Thyroid gland (tissue), 4 donors: ENCODE data around the gene DMP1. TPM values are rescaled to one million over a fixed set of nuclear protein-coding genes. Genes with fewer than 3 reads are reported as not detected.

Source experiments
- DNase-seq, 2 donors: peaks; one replicate each; pipeline ENCODE4 v3.0.0-alpha.2; 2019
- H3K27ac ChIP-seq, 3 donors: fragments of 200-600 bp; sonication (generic); 1 replicate in 2 of 3; 2 replicates in 1 of 3; pipeline ENCODE4 v1.5.1; 2016 to 2019; ENCODE audit warnings: mild to moderate bottlenecking in 1 of 3, moderate library complexity in 1 of 3
- H3K27me3 ChIP-seq: fragments of 200-600 bp; sonication (generic); one replicate; pipeline ENCODE4 v1.5.1; 2019
- H3K36me3 ChIP-seq, 2 donors: fragments of 200-600 bp; sonication (generic); one replicate each; pipeline ENCODE4 v1.5.1; 2016 to 2019
- H3K4me1 ChIP-seq, 2 donors: fragments of 200-600 bp; sonication (generic); one replicate each; pipeline ENCODE4 v1.5.1; 2017 to 2019
- H3K4me3 ChIP-seq, 3 donors: fragments of 200-600 bp; sonication (generic); replicated peaks in 1 of 3; 1 replicate in 2 of 3; 2 replicates in 1 of 3; pipeline ENCODE4 v1.5.1; 2016; ENCODE audit warnings: mild to moderate bottlenecking in 1 of 3
- H3K9me3 ChIP-seq: fragments of 200-600 bp; sonication (generic); one replicate; pipeline ENCODE4 v1.5.1; 2017
- CTCF ChIP-seq, 6 experiments: fragments of 200-600 bp in 3 of 6; fragments of 450-650 bp in 3 of 6; sonication (generic) in 3 of 6; IDR thresholded peaks; one replicate each; pipeline ENCODE4 v1.5.1; 2016 to 2019; ENCODE audit warnings: antibody characterized with exemption in 6 of 6, mild to moderate bottlenecking in 2 of 6, inconsistent platforms in 1 of 6, moderate library complexity in 1 of 6
- POLR2A ChIP-seq, 2 donors: fragments of 450-650 bp; IDR thresholded peaks; one replicate each; pipeline ENCODE4 v1.6.1; 2017; ENCODE audit warnings: antibody characterized with exemption in 2 of 2, mild to moderate bottlenecking in 2 of 2, moderate library complexity in 1 of 2
- WGBS, 2 donors: methylation state at CpG; one replicate each; pipeline ENCODE4 v1.1.5; 2017; 5-methylcytosine and 5-hydroxymethylcytosine counted together
- intact Hi-C: fragments of 100-400 bp; cut with DNase I; formaldehyde crosslinking; loops from one replicate; pipeline ENCODE4 v1.15.1; 2023
- total RNA-seq, 4 donors: library from RNA; depleted of rRNA; stranded (reverse); fragments of >200 nt; gene quantifications; one replicate each; pipeline ENCODE4 v1.2.3, GENCODE V29; 2016

Gene DMP1
- total RNA-seq, 4 donors from 2014 or later: not detected

DNA sequence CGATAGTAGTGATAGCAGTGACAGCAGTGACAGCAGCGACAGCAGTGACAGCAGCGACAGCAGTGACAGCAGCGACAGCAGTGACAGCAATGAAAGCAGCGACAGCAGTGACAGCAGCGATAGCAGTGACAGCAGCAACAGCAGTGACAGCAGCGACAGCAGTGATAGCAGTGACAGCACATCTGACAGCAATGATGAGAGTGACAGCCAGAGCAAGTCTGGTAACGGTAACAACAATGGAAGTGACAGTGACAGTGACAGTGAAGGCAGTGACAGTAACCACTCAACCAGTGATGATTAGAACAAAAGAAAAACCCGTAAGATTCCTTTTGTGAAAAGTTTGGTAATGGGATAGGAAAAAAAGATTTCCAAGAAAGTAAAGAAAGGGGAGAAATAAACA is 33.8 kb upstream of the DMP1 start:
- TF ChIP-seq POLR2A (IDR thresholded peaks at IDR 0.05) (no peak), CTCF (IDR thresholded peaks at IDR 0.05) (no peak)
- H3K27me3 ChIP-seq: no peaks in the 10 kb centered on the region
- intact Hi-C loops: no loop called here
- DNase-seq: no peak
- no peaks in the 10 kb centered on the region for H3K36me3 ChIP-seq
- H3K4me1 ChIP-seq: no peaks in the 10 kb centered on the region
- WGBS, 2 donors: 63 to 65% methylated on average over 9 of the region's 9 CpGs
- no peak overlapping the region for H3K4me3 ChIP-seq
- no peak overlapping the region for H3K27ac ChIP-seq
- H3K9me3 ChIP-seq: no peaks in the 10 kb centered on the region

DNA sequence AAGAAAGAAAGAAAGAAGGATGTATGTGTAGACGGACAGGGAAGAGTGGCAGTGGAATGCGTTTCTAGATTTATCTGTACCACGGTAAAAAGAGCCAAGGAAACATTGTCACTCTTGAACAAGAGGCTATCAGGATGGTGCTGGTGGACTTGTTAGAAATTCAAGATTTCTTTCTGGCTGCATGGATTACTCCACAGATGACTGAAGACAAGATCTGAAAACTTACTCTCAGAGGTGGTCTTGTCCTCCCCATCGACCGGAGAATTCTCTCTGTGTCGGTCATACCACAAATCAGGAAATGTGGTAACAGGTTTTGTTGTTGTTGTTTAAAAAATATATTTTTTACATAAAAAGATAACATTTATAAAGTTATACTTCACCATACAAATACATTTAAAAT is 30.0 kb upstream of the DMP1 start:
- 84% methylated on average over 6 of the region's 6 CpGs for WGBS, 2 donors
- no peak for DNase-seq
- H3K4me1 ChIP-seq: no peaks in the 10 kb centered on the region
- no peaks in the 10 kb centered on the region for H3K27me3 ChIP-seq
- no peak overlapping the region for H3K4me3 ChIP-seq
- intact Hi-C loops: no loop called here
- TF ChIP-seq POLR2A (IDR thresholded peaks at IDR 0.05): no peak
- TF ChIP-seq CTCF (IDR thresholded peaks at IDR 0.05): no peak
- peak overlapping the region; percentile 11 to 55 (median 39) for H3K27ac ChIP-seq
- H3K9me3 ChIP-seq: no peaks in the 10 kb centered on the region
- no peaks in the 10 kb centered on the region for H3K36me3 ChIP-seq

DNA sequence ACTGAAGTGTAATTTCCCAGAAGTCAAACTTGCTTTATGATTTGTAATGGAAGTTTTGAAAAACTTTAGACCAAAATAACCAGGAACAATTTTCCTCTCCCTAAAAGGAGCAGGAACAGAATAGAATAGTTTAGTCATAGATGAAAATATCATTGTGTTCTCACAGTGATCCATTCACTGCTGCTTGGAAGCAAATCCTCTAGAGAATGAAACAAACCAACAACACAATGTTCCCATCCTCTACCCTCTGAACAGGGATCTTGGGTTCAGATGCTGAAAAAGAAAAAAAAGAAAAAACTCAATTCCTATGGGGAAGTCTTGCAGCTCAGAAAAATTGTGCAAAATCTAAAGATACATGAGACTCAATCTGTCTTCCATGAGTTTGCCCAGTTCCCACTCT is 29.6 kb upstream of the DMP1 start:
- no peaks in the 10 kb centered on the region for H3K36me3 ChIP-seq
- DNase-seq: no peak
- H3K27ac ChIP-seq: peak overlapping the region in 1 of 3 donors; percentile 57
- H3K4me3 ChIP-seq: no peak overlapping the region
- H3K27me3 ChIP-seq: no peaks in the 10 kb centered on the region
- no peaks in the 10 kb centered on the region for H3K4me1 ChIP-seq
- H3K9me3 ChIP-seq: no peaks in the 10 kb centered on the region
- intact Hi-C loops: no loop called here
- TF ChIP-seq CTCF (IDR thresholded peaks at IDR 0.05) (no peak), POLR2A (IDR thresholded peaks at IDR 0.05) (no peak)

- no peak overlapping the region for H3K4me3 ChIP-seq
- no peak for DNase-seq
- TF ChIP-seq POLR2A (IDR thresholded peaks at IDR 0.05): no peak
- no peak for TF ChIP-seq CTCF (IDR thresholded peaks at IDR 0.05)
- no peaks in the 10 kb centered on the region for H3K36me3 ChIP-seq
- H3K9me3 ChIP-seq: no peaks in the 10 kb centered on the region
- H3K27ac ChIP-seq: no peak overlapping the region
- H3K27me3 ChIP-seq: no peaks in the 10 kb centered on the region
- WGBS, 2 donors: 83 to 84% methylated on average over 8 of the region's 8 CpGs
- intact Hi-C loops: no loop called here
- H3K4me1 ChIP-seq: no peaks in the 10 kb centered on the region
Observed at GRCh38 chr4:87622303-87622702, 27.8 kb upstream of the DMP1 start.

DNA sequence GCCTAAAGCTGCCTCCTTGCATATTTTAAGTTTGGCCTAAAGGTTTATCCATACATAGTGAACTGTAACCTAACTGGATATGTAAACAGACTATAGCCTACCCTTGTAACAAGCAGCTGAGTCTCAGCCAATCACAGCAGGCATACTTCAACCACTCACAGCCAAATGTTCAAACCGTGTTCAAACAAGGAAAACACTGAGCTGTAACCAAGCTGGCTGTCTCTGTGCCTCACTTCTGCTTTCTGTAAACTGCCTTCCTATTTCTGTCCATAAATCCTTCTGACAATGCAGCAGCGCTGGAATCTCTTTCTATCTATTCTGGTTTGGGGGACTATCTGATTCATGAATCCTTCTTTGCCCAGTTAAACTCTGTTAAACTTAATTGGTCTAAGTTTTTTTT is 25.4 kb upstream of the DMP1 start:
- WGBS, 2 donors: 60 to 66% methylated on average over 2 of the region's 2 CpGs
- no peak for TF ChIP-seq POLR2A (IDR thresholded peaks at IDR 0.05)
- no peak overlapping the region for H3K27ac ChIP-seq
- H3K27me3 ChIP-seq: no peaks in the 10 kb centered on the region
- no peak for DNase-seq
- no peaks in the 10 kb centered on the region for H3K9me3 ChIP-seq
- no peaks in the 10 kb centered on the region for H3K4me1 ChIP-seq
- H3K4me3 ChIP-seq: no peak overlapping the region
- intact Hi-C loops: no loop called here
- H3K36me3 ChIP-seq: no peaks in the 10 kb centered on the region

GRCh38 chr4:87631668-87632067 is 18.4 kb upstream of the DMP1 start:
- peaks cover 0 to 3% of the 10 kb centered on the region in 2 donors for H3K4me1 ChIP-seq
- no peak overlapping the region for H3K4me3 ChIP-seq
- no peaks in the 10 kb centered on the region for H3K27me3 ChIP-seq
- intact Hi-C loops: no loop called here
- TF ChIP-seq POLR2A (IDR thresholded peaks at IDR 0.05): no peak
- TF ChIP-seq CTCF (IDR thresholded peaks at IDR 0.05): no peak
- no peak overlapping the region for H3K27ac ChIP-seq
- DNase-seq: no peak
- H3K9me3 ChIP-seq: no peaks in the 10 kb centered on the region
- no peaks in the 10 kb centered on the region for H3K36me3 ChIP-seq
